Neural progenitor cell (in vitro differentiated cells): ENCODE data around the gene PPM1E. TPM values are rescaled to one million over a fixed set of nuclear protein-coding genes. Genes with fewer than 3 reads are reported as not detected.

ENCODE experiments used
- DNase-seq: peaks from one replicate; pipeline ENCODE4 v3.0.0-alpha.2; 2016; ENCODE audit warnings: low spot score
- H2AFZ ChIP-seq: fragments of 200-600 bp; sonication (generic); replicated peaks from 2 replicates; pipeline ENCODE4 v1.6.1; 2016; ENCODE audit warnings: antibody characterized with exemption
- H3F3A ChIP-seq: fragments of 200-600 bp; sonication (generic); 2 replicates; pipeline ENCODE4 v1.6.1; 2016; ENCODE audit warnings: antibody characterized with exemption, low read depth
- H3K27ac ChIP-seq: fragments of 200-600 bp; sonication (generic); 2 replicates; pipeline ENCODE4 v1.5.1; 2016; ENCODE audit warnings: mild to moderate bottlenecking
- H3K27me3 ChIP-seq: fragments of 200-600 bp; sonication (generic); 2 replicates; pipeline ENCODE4 v1.6.1; 2016; ENCODE audit warnings: mild to moderate bottlenecking, moderate library complexity
- H3K36me3 ChIP-seq: fragments of 200-600 bp; sonication (generic); 2 replicates; pipeline ENCODE4 v1.5.1; 2016
- H3K4me1 ChIP-seq: fragments of 200-600 bp; sonication (generic); 2 replicates; pipeline ENCODE4 v1.6.1; 2016; ENCODE audit warnings: mixed run types
- H3K4me2 ChIP-seq: fragments of 200-600 bp; sonication (generic); 2 replicates; pipeline ENCODE4 v1.6.1; 2016
- H3K4me3 ChIP-seq: fragments of 200-600 bp; sonication (generic); 2 replicates; pipeline ENCODE4 v1.5.1; 2016
- H3K79me2 ChIP-seq: fragments of 200-600 bp; sonication (generic); 2 replicates; pipeline ENCODE4 v1.6.1; 2016; ENCODE audit warnings: low read depth
- H3K9ac ChIP-seq: fragments of 200-600 bp; sonication (generic); 2 replicates; pipeline ENCODE4 v1.6.1; 2016
- H3K9me3 ChIP-seq: fragments of 200-600 bp; sonication (generic); 2 replicates; pipeline ENCODE4 v1.5.1; 2016; ENCODE audit warnings: low read depth
- H4K20me1 ChIP-seq: fragments of 200-600 bp; sonication (generic); 2 replicates; pipeline ENCODE4 v1.6.1; 2016; ENCODE audit warnings: low read depth
- H3K27ac Mint-ChIP-seq: 3 replicates; pipeline ENCODE4 v1.8.0; 2021; ENCODE audit warnings: mixed read lengths
- H3K27me3 Mint-ChIP-seq: 2 replicates; pipeline ENCODE4 v1.8.0; 2022; ENCODE audit warnings: low read depth, mild to moderate bottlenecking, inconsistent platforms, moderate library complexity, mixed read lengths; ENCODE audit not compliant: insufficient read depth
- H3K36me3 Mint-ChIP-seq: 3 replicates; pipeline ENCODE4 v1.8.0; 2021; ENCODE audit warnings: mixed read lengths
- H3K4me1 Mint-ChIP-seq: 3 replicates; pipeline ENCODE4 v1.8.0; 2021; ENCODE audit warnings: mixed read lengths
- H3K4me3 Mint-ChIP-seq: 3 replicates; pipeline ENCODE4 v1.8.0; 2021; ENCODE audit warnings: mild to moderate bottlenecking, moderate library complexity, mixed read lengths
- H3K9me3 Mint-ChIP-seq: 3 replicates; pipeline ENCODE4 v1.8.0; 2020; ENCODE audit warnings: mixed read lengths
- EZH2 ChIP-seq: fragments of 200-600 bp; sonication (generic); IDR thresholded peaks from 2 replicates; pipeline ENCODE4 v1.6.1; 2017; ENCODE audit warnings: antibody characterized with exemption, mild to moderate bottlenecking, moderate library complexity
- EZH2phosphoT487 ChIP-seq: fragments of 200-600 bp; sonication (generic); IDR thresholded peaks from 2 replicates; pipeline ENCODE4 v1.6.1; 2017; ENCODE audit warnings: antibody characterized with exemption
- total RNA-seq: library from RNA; depleted of rRNA; stranded (reverse); fragments of >200 nt; gene quantifications from 2 replicates; pipeline ENCODE4 v1.2.3, GENCODE V29; 2015; ENCODE audit warnings: low replicate concordance
- TF ChIP-seq, protein P1 (sequence below): fragments of 200-600 bp; sonication (generic); IDR thresholded peaks from 2 replicates; pipeline ENCODE4 v1.5.1; 2017; ENCODE audit warnings: antibody characterized with exemption, mild to moderate bottlenecking

Gene PPM1E
- total RNA-seq, 1 donor from 2014 or later: 18.8 TPM

GRCh38 chr17:58802188-58802587, 46.5 kb downstream of the PPM1E start:
- Histone ChIP-seq H4K20me1 (no peaks in the 10 kb centered on the region), H3K9ac (no peak overlapping the region), H3K4me2 (no peak overlapping the region), H3F3A (no peaks in the 10 kb centered on the region), H2AFZ (no peak overlapping the region), H3K27ac (no peak overlapping the region), H3K4me3 (no peak overlapping the region), H3K4me1 (no peaks in the 10 kb centered on the region), H3K79me2 (no peaks in the 10 kb centered on the region), H3K9me3 (peaks cover 11% of the 10 kb centered on the region), H3K27me3 (no peaks in the 10 kb centered on the region), H3K36me3 (no peaks in the 10 kb centered on the region)
- peaks cover 13% of the 10 kb centered on the region for H3K9me3 Mint-ChIP-seq
- peaks cover 3% of the 10 kb centered on the region for H3K27me3 Mint-ChIP-seq
- no peak for DNase-seq
- H3K36me3 Mint-ChIP-seq: peaks cover 7% of the 10 kb centered on the region
- TF ChIP-seq EZH2: no peak
- TF ChIP-seq, protein P1, sequence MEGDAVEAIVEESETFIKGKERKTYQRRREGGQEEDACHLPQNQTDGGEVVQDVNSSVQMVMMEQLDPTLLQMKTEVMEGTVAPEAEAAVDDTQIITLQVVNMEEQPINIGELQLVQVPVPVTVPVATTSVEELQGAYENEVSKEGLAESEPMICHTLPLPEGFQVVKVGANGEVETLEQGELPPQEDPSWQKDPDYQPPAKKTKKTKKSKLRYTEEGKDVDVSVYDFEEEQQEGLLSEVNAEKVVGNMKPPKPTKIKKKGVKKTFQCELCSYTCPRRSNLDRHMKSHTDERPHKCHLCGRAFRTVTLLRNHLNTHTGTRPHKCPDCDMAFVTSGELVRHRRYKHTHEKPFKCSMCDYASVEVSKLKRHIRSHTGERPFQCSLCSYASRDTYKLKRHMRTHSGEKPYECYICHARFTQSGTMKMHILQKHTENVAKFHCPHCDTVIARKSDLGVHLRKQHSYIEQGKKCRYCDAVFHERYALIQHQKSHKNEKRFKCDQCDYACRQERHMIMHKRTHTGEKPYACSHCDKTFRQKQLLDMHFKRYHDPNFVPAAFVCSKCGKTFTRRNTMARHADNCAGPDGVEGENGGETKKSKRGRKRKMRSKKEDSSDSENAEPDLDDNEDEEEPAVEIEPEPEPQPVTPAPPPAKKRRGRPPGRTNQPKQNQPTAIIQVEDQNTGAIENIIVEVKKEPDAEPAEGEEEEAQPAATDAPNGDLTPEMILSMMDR: no peak
- no peak for TF ChIP-seq EZH2phosphoT487
- H3K4me3 Mint-ChIP-seq: no peak overlapping the region
- no peaks in the 10 kb centered on the region for H3K4me1 Mint-ChIP-seq
- H3K27ac Mint-ChIP-seq: no peak overlapping the region

- Mint-ChIP-seq H3K36me3 (peaks cover 7% of the 10 kb centered on the region), H3K27ac (no peak overlapping the region), H3K27me3 (peaks cover 3% of the 10 kb centered on the region), H3K4me1 (no peaks in the 10 kb centered on the region), H3K4me3 (no peak overlapping the region), H3K9me3 (peaks cover 13% of the 10 kb centered on the region)
- H3K36me3 ChIP-seq: no peaks in the 10 kb centered on the region
- no peak overlapping the region for H2AFZ ChIP-seq
- no peak for DNase-seq
- H3K9me3 ChIP-seq: peaks cover 11% of the 10 kb centered on the region
- H3F3A ChIP-seq: no peaks in the 10 kb centered on the region
- TF ChIP-seq EZH2phosphoT487 (no peak), EZH2 (no peak)
- TF ChIP-seq, protein P1: no peak
- no peaks in the 10 kb centered on the region for H3K4me1 ChIP-seq
- no peak overlapping the region for H3K9ac ChIP-seq
- H3K4me3 ChIP-seq: no peak overlapping the region
- no peaks in the 10 kb centered on the region for H3K27me3 ChIP-seq
- H3K4me2 ChIP-seq: no peak overlapping the region
- H3K27ac ChIP-seq: no peak overlapping the region
- H4K20me1 ChIP-seq: no peaks in the 10 kb centered on the region
- H3K79me2 ChIP-seq: no peaks in the 10 kb centered on the region
These were observed 50.4 kb downstream of the PPM1E start for GRCh38 chr17:58806046-58806445.

GRCh38 chr17:58808609-58809563, 53.2 kb downstream of the PPM1E start:
- no peak for TF ChIP-seq EZH2phosphoT487
- TF ChIP-seq, protein P1: no peak
- Histone ChIP-seq H3K4me3 (no peak overlapping the region), H3K36me3 (no peaks in the 10 kb centered on the region), H3K4me2 (no peak overlapping the region), H2AFZ (no peak overlapping the region), H3K27ac (no peak overlapping the region), H3K79me2 (no peaks in the 10 kb centered on the region), H3K9me3 (no peaks in the 10 kb centered on the region), H3K4me1 (no peaks in the 10 kb centered on the region), H3K27me3 (no peaks in the 10 kb centered on the region), H4K20me1 (no peaks in the 10 kb centered on the region), H3F3A (no peaks in the 10 kb centered on the region), H3K9ac (no peak overlapping the region)
- DNase-seq: no peak
- Mint-ChIP-seq H3K27ac (no peak overlapping the region), H3K27me3 (peaks cover 3% of the 10 kb centered on the region), H3K9me3 (no peaks in the 10 kb centered on the region), H3K4me3 (no peak overlapping the region), H3K36me3 (peaks cover 2% of the 10 kb centered on the region), H3K4me1 (no peaks in the 10 kb centered on the region)
